CD4-positive, alpha-beta T cell (primary cell): ENCODE measurements around the gene MED27. TPM values are rescaled to one million over a fixed set of nuclear protein-coding genes. Genes with fewer than 3 reads are reported as not detected.

Experiments used
- ATAC-seq: fragments of 200-7000 bp; cut with Tn5 transposase; one replicate; pipeline ENCODE4 v1.10.0; 2022; ENCODE audit warnings: mild to moderate bottlenecking; ENCODE audit not compliant: poor library complexity
- CTCF ChIA-PET: fragments of 350-600 bp; sonication (Branson Sonifier 250); formaldehyde crosslinking; loops from one replicate; lab custom pipeline; 2021; ENCODE audit warnings: antibody characterized with exemption, inconsistent platforms; lab: Charles Lee
- POLR2A ChIA-PET: fragments of 350-600 bp; sonication (Branson Sonifier 250); formaldehyde crosslinking; loops from one replicate; lab custom pipeline; 2021; ENCODE audit warnings: antibody characterized with exemption, inconsistent platforms; lab: Charles Lee
- DNase-seq, 14 experiments: peaks; one replicate each; pipeline ENCODE4 v3.0.0-alpha.2; 2013 to 2020; ENCODE audit warnings: mixed read lengths in 2 of 14
- H3K27ac ChIP-seq, 2 donors: one replicate each; pipeline versions ENCODE4 v1.5.1 to v1.7.0; 2013; ENCODE audit warnings: low read length in 2 of 2, low read depth in 1 of 2, mild to moderate bottlenecking in 1 of 2
- H3K27me3 ChIP-seq, 2 experiments: 1 replicate in 1 of 2; 2 replicates in 1 of 2; pipeline versions ENCODE4 v1.6.1 to v1.7.0; 2013; ENCODE audit warnings: low read length in 2 of 2, control low read depth in 1 of 2, mild to moderate bottlenecking in 1 of 2, moderate library complexity in 1 of 2; ENCODE audit not compliant: insufficient read depth in 2 of 2, control insufficient read depth in 1 of 2
- H3K36me3 ChIP-seq: one replicate; pipeline ENCODE4 v1.6.1; 2013; ENCODE audit warnings: low read length, control low read depth; ENCODE audit not compliant: insufficient read depth
- H3K4me1 ChIP-seq: one replicate; pipeline ENCODE4 v1.6.1; 2013; ENCODE audit warnings: low read length, control low read depth; ENCODE audit not compliant: insufficient read depth
- H3K4me3 ChIP-seq: one replicate; pipeline ENCODE4 v1.5.1; 2013; ENCODE audit warnings: mild to moderate bottlenecking, low read length, moderate library complexity
- H3K9me3 ChIP-seq, 2 experiments: 1 replicate in 1 of 2; 2 replicates in 1 of 2; pipeline versions ENCODE4 v1.6.1 to v1.7.0; 2013; ENCODE audit warnings: low read length in 2 of 2, mild to moderate bottlenecking in 2 of 2, control low read depth in 1 of 2, moderate library complexity in 1 of 2; ENCODE audit not compliant: control insufficient read depth in 1 of 2, insufficient read depth in 1 of 2
- H3K27ac Mint-ChIP-seq: one replicate; pipeline ENCODE4 v1.8.0; 2020; ENCODE audit warnings: mixed read lengths
- H3K27me3 Mint-ChIP-seq: one replicate; pipeline ENCODE4 v1.8.0; 2021; ENCODE audit warnings: mixed read lengths
- H3K36me3 Mint-ChIP-seq: one replicate; pipeline ENCODE4 v1.8.0; 2021; ENCODE audit warnings: low read depth, mixed read lengths
- H3K4me1 Mint-ChIP-seq: one replicate; pipeline ENCODE4 v1.8.0; 2021; ENCODE audit warnings: low read depth, mixed read lengths
- H3K4me3 Mint-ChIP-seq: one replicate; pipeline ENCODE4 v1.8.0; 2020; ENCODE audit warnings: mild to moderate bottlenecking, mixed read lengths
- H3K9me3 Mint-ChIP-seq: one replicate; pipeline ENCODE4 v1.8.0; 2020; ENCODE audit warnings: mixed read lengths
- intact Hi-C, 2 experiments: fragments of 100-400 bp; cut with DNase I in 1 of 2; cut with micrococcal nuclease in 1 of 2; formaldehyde crosslinking; loops; one replicate each; pipeline versions ENCODE4 v1.15.1 to v1.9.0; 2023 to 2025; cut with DNase I, micrococcal nuclease
- total RNA-seq, 174 experiments: library from RNA in 2 of 174; stranded (reverse) in 2 of 174; gene quantifications; one replicate each; pipeline ENCODE4 v1.2.3 and lab custom pipeline; 2021 to 2026
- TF ChIP-seq, protein P1 (sequence below): fragments of 200-600 bp; IDR thresholded peaks from one replicate; pipeline ENCODE4 v1.8.0; 2022; ENCODE audit warnings: antibody characterized with exemption, mild to moderate bottlenecking

Gene MED27
- total RNA-seq, 2 experiments from 2014 or later, result 15.0 to 17.4 TPM

DNA sequence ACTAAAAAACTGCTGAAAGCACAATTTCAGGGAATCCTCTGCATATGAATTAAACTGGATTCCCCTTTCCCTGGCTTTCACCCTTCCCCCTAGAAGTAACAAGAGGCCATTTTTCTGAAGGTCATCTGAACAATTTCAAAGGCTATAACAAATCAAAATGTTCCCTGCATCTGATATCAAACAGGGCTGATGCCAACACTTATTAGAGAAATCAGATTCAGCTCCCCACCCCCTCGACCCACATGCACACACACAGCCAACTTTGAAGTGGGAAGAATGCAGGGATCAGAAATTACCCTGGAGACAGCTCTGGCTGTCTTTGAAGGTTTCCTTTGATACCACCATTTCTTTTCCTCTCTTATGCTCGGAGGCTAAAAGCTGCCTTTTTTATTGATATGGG is 190.7 kb downstream of the MED27 start:
- CTCF ChIA-PET, result no interaction called here
- Mint-ChIP-seq H3K36me3 (peaks cover 70% of the 10 kb centered on the region), H3K4me1 (no peaks in the 10 kb centered on the region), H3K27ac (no peak overlapping the region), H3K4me3 (no peak overlapping the region), H3K27me3 (no peaks in the 10 kb centered on the region), H3K9me3 (no peaks in the 10 kb centered on the region)
- H3K4me3 ChIP-seq, result no peak overlapping the region
- POLR2A ChIA-PET, result no interaction called here
- H3K36me3 ChIP-seq, result peaks cover 25% of the 10 kb centered on the region
- H3K27me3 ChIP-seq, result no peaks in the 10 kb centered on the region
- H3K27ac ChIP-seq, result no peak overlapping the region
- DNase-seq (no peak), ATAC-seq (no peak)
- TF ChIP-seq, protein P1, sequence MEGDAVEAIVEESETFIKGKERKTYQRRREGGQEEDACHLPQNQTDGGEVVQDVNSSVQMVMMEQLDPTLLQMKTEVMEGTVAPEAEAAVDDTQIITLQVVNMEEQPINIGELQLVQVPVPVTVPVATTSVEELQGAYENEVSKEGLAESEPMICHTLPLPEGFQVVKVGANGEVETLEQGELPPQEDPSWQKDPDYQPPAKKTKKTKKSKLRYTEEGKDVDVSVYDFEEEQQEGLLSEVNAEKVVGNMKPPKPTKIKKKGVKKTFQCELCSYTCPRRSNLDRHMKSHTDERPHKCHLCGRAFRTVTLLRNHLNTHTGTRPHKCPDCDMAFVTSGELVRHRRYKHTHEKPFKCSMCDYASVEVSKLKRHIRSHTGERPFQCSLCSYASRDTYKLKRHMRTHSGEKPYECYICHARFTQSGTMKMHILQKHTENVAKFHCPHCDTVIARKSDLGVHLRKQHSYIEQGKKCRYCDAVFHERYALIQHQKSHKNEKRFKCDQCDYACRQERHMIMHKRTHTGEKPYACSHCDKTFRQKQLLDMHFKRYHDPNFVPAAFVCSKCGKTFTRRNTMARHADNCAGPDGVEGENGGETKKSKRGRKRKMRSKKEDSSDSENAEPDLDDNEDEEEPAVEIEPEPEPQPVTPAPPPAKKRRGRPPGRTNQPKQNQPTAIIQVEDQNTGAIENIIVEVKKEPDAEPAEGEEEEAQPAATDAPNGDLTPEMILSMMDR, result no peak
- intact Hi-C loops, result no loop called here
- H3K9me3 ChIP-seq, result no peaks in the 10 kb centered on the region
- H3K4me1 ChIP-seq, result no peaks in the 10 kb centered on the region

GRCh38 chr9:131887680-131888079 is 192.0 kb downstream of the MED27 start:
- no peaks in the 10 kb centered on the region for H3K27me3 Mint-ChIP-seq
- DNase-seq (no peak), ATAC-seq (no peak)
- no peaks in the 10 kb centered on the region for H3K4me1 ChIP-seq
- CTCF ChIA-PET, result no interaction called here
- no peaks in the 10 kb centered on the region for H3K9me3 ChIP-seq
- intact Hi-C loops, result no loop called here
- no peak overlapping the region for H3K4me3 Mint-ChIP-seq
- POLR2A ChIA-PET, result no interaction called here
- no peak overlapping the region for H3K27ac Mint-ChIP-seq
- H3K36me3 ChIP-seq, result peaks cover 23% of the 10 kb centered on the region
- peaks cover 69% of the 10 kb centered on the region for H3K36me3 Mint-ChIP-seq
- H3K27me3 ChIP-seq, result no peaks in the 10 kb centered on the region
- TF ChIP-seq, protein P1, result no peak
- H3K9me3 Mint-ChIP-seq, result no peaks in the 10 kb centered on the region
- H3K4me3 ChIP-seq, result no peak overlapping the region
- H3K4me1 Mint-ChIP-seq, result no peaks in the 10 kb centered on the region
- H3K27ac ChIP-seq, result no peak overlapping the region

DNA sequence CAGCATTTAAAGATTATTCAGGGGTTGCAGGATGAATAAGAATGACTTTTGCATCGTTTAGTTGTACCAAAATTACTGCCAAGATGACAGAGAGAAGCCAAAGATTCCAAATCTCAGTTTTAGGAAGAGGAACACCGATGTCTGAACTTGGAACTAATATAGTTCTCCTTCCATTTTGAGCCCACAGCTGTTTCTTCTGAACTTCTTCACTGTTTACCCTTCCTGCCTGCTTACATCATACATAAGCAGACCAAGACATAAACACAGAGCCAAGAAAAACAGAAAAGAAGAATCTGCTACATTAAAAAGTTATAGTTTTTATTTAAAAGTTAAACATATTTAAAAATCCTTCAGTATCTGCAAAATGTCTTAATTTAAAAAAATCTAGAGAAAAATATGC is 192.8 kb downstream of the MED27 start:
- CTCF ChIA-PET, result no interaction called here
- Mint-ChIP-seq H3K27ac (no peak overlapping the region), H3K4me3 (no peak overlapping the region), H3K9me3 (no peaks in the 10 kb centered on the region), H3K36me3 (peaks cover 66% of the 10 kb centered on the region), H3K4me1 (no peaks in the 10 kb centered on the region), H3K27me3 (no peaks in the 10 kb centered on the region)
- DNase-seq (no peak), ATAC-seq (no peak)
- Histone ChIP-seq H3K4me1 (no peaks in the 10 kb centered on the region), H3K9me3 (no peaks in the 10 kb centered on the region), H3K4me3 (no peak overlapping the region), H3K36me3 (peaks cover 17% of the 10 kb centered on the region), H3K27ac (no peak overlapping the region), H3K27me3 (no peaks in the 10 kb centered on the region)
- TF ChIP-seq, protein P1, result no peak
- POLR2A ChIA-PET, result no interaction called here
- intact Hi-C loops, result no loop called here
